ENCODE measurements around the gene SYS1. TPM values are rescaled to one million over a fixed set of nuclear protein-coding genes. Genes with fewer than 3 reads are reported as not detected.

SYS1 gene
- total and polyA plus RNA-seq, 11 donors: 12.6 to 68.8 (median 23.0) TPM

DNA sequence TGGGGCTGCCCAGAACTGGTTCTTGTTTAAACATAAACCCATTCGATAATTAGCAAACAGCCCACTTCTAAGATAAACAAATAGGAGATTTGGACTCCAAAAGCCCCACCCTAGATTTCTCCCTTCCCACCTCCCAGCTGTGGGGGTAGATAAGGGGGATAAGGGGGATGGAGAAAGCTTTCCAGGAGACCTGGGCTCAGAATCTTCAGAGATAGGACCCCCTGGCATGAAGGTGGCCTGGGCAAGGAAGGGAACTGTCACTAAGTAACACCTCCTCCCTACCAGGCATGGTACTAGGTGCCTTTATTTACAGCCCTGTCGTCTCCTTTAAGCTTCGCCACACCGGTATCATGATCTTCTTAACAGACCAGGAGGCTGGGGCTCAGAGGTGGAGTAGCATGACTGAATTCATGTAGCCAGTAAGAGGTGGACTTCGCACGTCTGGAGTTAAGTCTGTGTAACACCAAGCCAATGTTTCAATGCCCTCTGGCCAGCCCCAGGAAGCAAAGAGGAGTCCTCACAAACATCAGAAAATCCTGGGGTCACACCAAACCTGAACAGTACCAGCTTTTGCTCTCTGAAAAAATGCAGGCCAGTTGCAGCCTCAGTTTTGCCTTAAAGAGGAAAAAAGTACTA lies 19.3 kb upstream of the SYS1 start:
- Histone ChIP-seq H3K9me3 (no peaks in the 10 kb centered on the region), H3K27ac (peak overlapping the region; percentile 84 to 97 (median 95)), H3K4me3 (peak overlapping the region in 6 of 12 donors; percentile 20 to 95 (median 48)), H3K27me3 (no peaks in the 10 kb centered on the region), H3K36me3 (no peaks in the 10 kb centered on the region), H3K4me1 (peaks cover 8 to 90% (median 76%) of the 10 kb centered on the region in 12 donors)
- no peak for TF ChIP-seq CTCF (IDR thresholded peaks at IDR 0.05)
- TF ChIP-seq POLR2A (IDR thresholded peaks at IDR 0.05): no peak
- DNase-seq: no peak
- intact Hi-C loops (cut with DNase I): loop anchor here in 3 of 10 donors (2.0 to 10.0 kb wide), 3 partner anchors 15 to 451 kb away; partner anchors contain the start of genes DBNDD2 (in 1 of the 3), DNTTIP1 (in 1 of the 3) and WFDC3 (in 1 of the 3)
- 43 to 87% (median 60%) methylated on average over 5 to 6 of the region's 6 CpGs for WGBS, 4 donors
- no peak for ATAC-seq

DNA sequence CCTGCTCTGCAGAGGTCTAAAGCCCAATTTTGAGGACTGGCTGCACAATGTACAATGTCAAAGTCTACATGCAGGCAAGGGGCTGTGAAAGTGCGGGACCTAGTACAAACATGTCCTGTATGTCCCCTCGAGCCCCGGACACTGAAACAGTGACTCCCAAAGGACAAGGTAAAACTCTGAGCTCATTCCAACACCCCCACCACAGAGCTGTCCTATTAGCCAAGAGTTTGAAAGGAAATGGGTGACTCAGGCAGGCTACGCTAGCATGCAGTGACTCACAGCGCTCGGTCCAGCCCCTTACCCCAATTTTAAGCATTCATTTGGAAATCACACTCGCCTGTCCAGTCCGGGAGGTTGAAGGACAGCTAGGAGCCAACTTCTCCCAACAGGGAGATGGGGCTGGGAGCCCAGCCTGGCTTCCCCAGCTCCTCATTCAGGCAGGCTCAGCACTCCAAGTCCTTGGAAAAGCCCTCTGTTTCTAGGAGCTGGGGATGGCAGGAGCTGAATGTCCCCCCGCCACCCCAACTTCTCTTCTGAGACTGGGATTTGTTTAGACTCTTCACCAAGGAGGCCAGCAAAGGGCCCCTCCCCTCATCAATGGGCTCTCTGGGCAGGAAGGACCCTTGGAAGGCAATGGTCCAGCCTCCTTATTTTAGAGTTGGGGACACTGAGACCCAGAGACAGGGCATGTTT lies 18.6 kb upstream of the SYS1 start:
- Histone ChIP-seq H3K27me3 (no peaks in the 10 kb centered on the region), H3K4me3 (peak overlapping the region in 9 of 12 donors; percentile 16 to 95 (median 70)), H3K36me3 (no peaks in the 10 kb centered on the region), H3K9me3 (no peaks in the 10 kb centered on the region), H3K4me1 (peaks cover 3 to 87% (median 69%) of the 10 kb centered on the region in 12 donors), H3K27ac (peak overlapping the region; percentile 84 to 97 (median 95))
- TF ChIP-seq CTCF (IDR thresholded peaks at IDR 0.05): no peak
- TF ChIP-seq POLR2A (IDR thresholded peaks at IDR 0.05): peak in 1 of 2 donors; percentile 23
- peak in 3 of 4 donors; percentile 27 to 35 (median 29) for ATAC-seq
- 20 to 38% (median 27%) methylated on average over 9 of the region's 9 CpGs for WGBS, 4 donors
- peak in 2 of 5 donors; percentile 42 to 70 for DNase-seq
- intact Hi-C loops (cut with DNase I): loop anchor here in 2 of 10 donors (5.0 to 10.0 kb wide), 2 partner anchors 63 to 450 kb away; partner anchors contain the start of genes DBNDD2 (in 1 of the 2), DNTTIP1 (in 1 of the 2) and WFDC3 (in 1 of the 2)

DNA sequence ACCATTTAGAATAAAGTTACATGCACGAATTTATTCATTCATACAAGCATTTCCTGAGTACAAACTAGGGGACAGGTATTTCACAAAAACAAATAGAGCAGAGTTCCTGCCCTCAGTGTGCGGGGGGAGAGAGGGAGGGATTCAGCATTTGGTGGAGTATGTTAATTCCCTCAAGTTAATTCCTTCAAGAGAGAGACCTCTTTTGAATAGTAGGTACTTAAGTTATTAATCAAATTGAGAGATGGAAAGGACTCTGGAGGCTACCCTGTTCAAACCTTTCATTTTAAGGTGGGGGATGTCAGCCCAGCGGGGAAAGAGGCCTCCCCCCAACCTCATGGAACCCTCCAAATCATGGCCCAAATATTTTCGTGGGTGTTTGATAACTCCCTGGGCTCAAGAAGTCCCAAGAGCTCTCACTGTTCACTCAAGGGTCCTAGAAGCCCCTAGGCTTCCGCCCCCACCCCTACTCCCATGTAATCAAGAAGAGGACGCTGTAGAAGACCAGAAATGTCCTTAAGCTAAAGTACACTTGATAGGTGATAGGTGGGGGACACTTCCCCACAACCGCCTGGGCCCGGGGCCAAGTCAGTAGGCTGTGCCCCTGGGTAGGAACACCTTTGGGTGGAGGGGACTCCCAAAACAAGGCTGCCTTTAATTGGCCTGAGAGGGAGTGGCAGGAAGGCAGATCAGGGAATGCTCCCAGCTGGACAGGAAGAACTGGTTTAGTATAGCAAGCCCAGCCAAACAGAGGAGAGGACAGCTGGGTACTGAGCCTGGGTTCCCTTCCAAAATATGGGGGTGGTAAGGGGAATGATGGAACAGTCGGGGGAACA lies 17.6 kb upstream of the SYS1 start:
- 32 to 52% (median 45%) methylated on average over 9 of the region's 9 CpGs for whole genome bisulfite sequencing, 4 donors
- ATAC-seq: peak in 2 of 4 donors; percentile 16 to 23
- H3K4me3 ChIP-seq: peak overlapping the region in 11 of 12 donors; percentile 3 to 95 (median 77)

More for the DNA sequence above, 17.6 kb upstream of the SYS1 start:
- no peaks in the 10 kb centered on the region for H3K27me3 ChIP-seq
- no peaks in the 10 kb centered on the region for H3K36me3 ChIP-seq
- DNase-seq: peak in 2 of 5 donors; percentile 33 to 45
- no peaks in the 10 kb centered on the region for H3K9me3 ChIP-seq
- H3K4me1 ChIP-seq: peaks cover 3 to 79% (median 62%) of the 10 kb centered on the region in 12 donors
- no peak for TF ChIP-seq POLR2A (IDR thresholded peaks at IDR 0.05)
- no peak for TF ChIP-seq CTCF (IDR thresholded peaks at IDR 0.05)
- peak overlapping the region; percentile 84 to 97 (median 95) for H3K27ac ChIP-seq
- intact Hi-C loops (cut with DNase I): loop anchor here in 1 of 10 donors (10.0 kb wide), 1 partner anchor 449 kb away; the partner anchor contains the start of genes DNTTIP1 and WFDC3

Data from heart left ventricle (tissue), 16 donors.